Thoracic aorta (tissue), 2 donors: ENCODE data around the gene NR2E3. TPM values are rescaled to one million over a fixed set of nuclear protein-coding genes. Genes with fewer than 3 reads are reported as not detected.
A peak's percentile ranks its signal among the peaks of the same experiment; 100 is the strongest.

Experiments
- ATAC-seq: fragments of 150-250 bp; one replicate; pipeline ENCODE4 v1.8.0; 2017; ENCODE audit warnings: low read depth; ENCODE audit not compliant: insufficient number of reproducible peaks, low FRiP score
- DNase-seq: peaks from one replicate; pipeline ENCODE4 v3.0.0-alpha.2; 2020; ENCODE audit warnings: low spot score
- H3K27ac ChIP-seq, 2 donors: fragments of 200-600 bp; sonication (generic); 1 replicate in 1 of 2; 2 replicates in 1 of 2; pipeline ENCODE4 v1.5.1; 2016; ENCODE audit warnings: mild to moderate bottlenecking in 2 of 2, moderate library complexity in 2 of 2
- H3K27me3 ChIP-seq: fragments of 200-600 bp; sonication (generic); replicated peaks from 2 replicates; pipeline ENCODE4 v1.6.0; 2016; ENCODE audit warnings: mild to moderate bottlenecking; ENCODE audit not compliant: insufficient read depth
- H3K36me3 ChIP-seq: fragments of 200-600 bp; sonication (generic); one replicate; pipeline ENCODE4 v1.5.1; 2016
- H3K4me1 ChIP-seq, 2 donors: fragments of 200-600 bp; sonication (generic); 1 replicate in 1 of 2; 2 replicates in 1 of 2; pipeline versions ENCODE4 v1.5.1 to v1.6.0; 2016; ENCODE audit warnings: low read depth in 2 of 2, mild to moderate bottlenecking in 1 of 2; ENCODE audit not compliant: control insufficient read depth in 1 of 2
- H3K4me3 ChIP-seq: fragments of 200-600 bp; sonication (generic); 2 replicates; pipeline ENCODE4 v1.5.1; 2016; ENCODE audit warnings: mild to moderate bottlenecking
- H3K9me3 ChIP-seq: fragments of 200-600 bp; sonication (generic); 2 replicates; pipeline ENCODE4 v1.5.1; 2016
- total RNA-seq, 2 donors: library from RNA; depleted of rRNA; stranded (reverse); fragments of >200 nt; gene quantifications; one replicate each; pipeline versions ENCODE4 v1.1.0 to v1.2.3, GENCODE V29; 2016
- TF ChIP-seq, protein P1 (sequence below): fragments of 200-600 bp; sonication (generic); IDR thresholded peaks from one replicate; pipeline ENCODE4 v1.5.1; 2019; ENCODE audit warnings: antibody characterized with exemption

Gene NR2E3
- total RNA-seq, result under 1 TPM; 0.27 to 0.92 TPM

DNA sequence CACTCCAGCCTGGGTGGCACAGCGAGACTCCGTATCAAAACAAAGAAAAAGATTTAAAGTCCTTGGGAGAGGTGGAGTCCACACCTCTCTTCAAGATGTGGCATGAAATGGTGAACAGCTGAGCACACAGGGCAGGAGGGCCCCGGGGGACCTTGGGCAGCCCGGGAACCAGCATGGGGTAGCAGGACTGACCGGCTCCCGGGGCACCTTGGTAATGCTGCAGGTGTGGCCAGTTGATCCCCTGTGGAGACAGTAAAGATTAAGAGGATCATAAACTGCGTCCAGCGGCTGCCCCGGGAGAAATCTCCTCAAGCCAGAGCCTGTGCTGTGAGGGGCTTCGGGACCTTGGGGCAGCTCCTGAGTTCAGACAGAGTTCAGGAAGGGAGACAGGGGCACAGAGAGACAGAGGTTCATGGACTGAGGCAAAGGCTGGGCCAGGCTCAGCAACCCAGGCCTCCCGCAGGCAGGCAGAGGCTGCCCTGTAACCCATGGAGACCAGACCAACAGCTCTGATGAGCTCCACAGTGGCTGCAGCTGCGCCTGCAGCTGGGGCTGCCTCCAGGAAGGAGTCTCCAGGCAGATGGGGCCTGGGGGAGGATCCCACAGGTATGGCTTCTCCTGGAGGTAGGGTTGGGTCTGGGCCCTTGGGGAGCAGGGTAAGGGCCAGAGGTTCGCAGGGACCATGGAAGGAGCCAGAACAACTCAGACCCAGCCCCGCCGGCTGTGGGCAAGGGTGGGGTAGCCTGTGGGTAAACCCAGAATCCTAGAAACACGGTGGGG, at the start of gene NR2E3:
NR2E3 (plus strand) TSS at position 299 of the 780 bp plus-strand sequence; CDS start at position 489, 190 bp downstream.
- Histone ChIP-seq H3K27ac (no peak within 1 kb of the TSS), H3K27me3 (no peaks in the 10 kb centered on the region), H3K4me3 (no peak within 1 kb of the TSS), H3K4me1 (peaks cover 0 to 23% of the 10 kb centered on the region in 2 donors), H3K36me3 (no peaks in the 10 kb centered on the region), H3K9me3 (no peaks in the 10 kb centered on the region)
- DNase-seq (no peak), ATAC-seq (no peak)
- TF ChIP-seq, protein P1, sequence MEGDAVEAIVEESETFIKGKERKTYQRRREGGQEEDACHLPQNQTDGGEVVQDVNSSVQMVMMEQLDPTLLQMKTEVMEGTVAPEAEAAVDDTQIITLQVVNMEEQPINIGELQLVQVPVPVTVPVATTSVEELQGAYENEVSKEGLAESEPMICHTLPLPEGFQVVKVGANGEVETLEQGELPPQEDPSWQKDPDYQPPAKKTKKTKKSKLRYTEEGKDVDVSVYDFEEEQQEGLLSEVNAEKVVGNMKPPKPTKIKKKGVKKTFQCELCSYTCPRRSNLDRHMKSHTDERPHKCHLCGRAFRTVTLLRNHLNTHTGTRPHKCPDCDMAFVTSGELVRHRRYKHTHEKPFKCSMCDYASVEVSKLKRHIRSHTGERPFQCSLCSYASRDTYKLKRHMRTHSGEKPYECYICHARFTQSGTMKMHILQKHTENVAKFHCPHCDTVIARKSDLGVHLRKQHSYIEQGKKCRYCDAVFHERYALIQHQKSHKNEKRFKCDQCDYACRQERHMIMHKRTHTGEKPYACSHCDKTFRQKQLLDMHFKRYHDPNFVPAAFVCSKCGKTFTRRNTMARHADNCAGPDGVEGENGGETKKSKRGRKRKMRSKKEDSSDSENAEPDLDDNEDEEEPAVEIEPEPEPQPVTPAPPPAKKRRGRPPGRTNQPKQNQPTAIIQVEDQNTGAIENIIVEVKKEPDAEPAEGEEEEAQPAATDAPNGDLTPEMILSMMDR, result no peak

DNA sequence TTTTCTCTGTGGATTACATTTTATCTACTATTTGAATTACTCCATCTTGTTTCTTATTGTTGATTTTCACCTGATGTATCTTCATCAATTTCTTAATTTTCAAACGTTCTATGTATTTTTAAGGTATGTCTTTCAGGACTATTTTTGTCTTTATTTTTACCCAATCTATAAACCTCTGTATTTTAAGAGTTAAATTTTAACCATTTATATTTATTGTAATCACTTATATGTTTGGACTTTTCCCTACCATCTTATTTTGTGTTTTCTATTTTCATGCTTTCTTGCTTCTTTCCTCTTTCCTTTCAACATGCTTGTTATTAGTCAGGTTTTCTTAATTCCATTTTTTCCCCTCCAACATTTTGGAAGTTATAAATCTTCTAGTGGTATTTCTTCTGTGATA, 49.5 kb upstream of the NR2E3 start:
- ATAC-seq, result no peak
- Histone ChIP-seq H3K27me3 (no peaks in the 10 kb centered on the region), H3K4me1 (peaks cover 0 to 13% of the 10 kb centered on the region in 2 donors), H3K4me3 (no peak overlapping the region), H3K36me3 (peaks cover 15% of the 10 kb centered on the region), H3K9me3 (no peaks in the 10 kb centered on the region), H3K27ac (no peak overlapping the region)
- no peak for DNase-seq
- TF ChIP-seq, protein P1, result no peak

DNA sequence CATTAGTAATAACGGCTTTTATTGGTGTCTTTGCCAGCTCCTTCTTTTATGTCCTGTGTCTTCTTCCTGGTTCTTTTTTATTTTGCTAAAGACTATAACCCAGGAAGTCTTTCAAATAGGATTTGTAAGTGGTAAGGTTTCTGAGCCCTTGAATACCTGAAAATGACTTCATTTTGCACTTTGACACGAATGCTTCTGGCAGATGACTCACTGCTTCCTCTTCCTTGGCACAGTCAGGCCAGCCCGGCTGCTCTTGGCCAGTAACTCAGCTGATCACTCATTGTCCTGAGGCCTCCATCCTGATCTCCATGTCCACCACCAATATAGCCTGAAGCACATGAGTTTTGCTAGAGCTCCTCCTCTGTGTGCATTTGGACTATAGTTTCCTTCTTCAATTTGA, 48.7 kb upstream of the NR2E3 start:
- no peaks in the 10 kb centered on the region for H3K9me3 ChIP-seq
- H3K4me1 ChIP-seq, result peaks cover 0 to 13% of the 10 kb centered on the region in 2 donors
- no peaks in the 10 kb centered on the region for H3K27me3 ChIP-seq
- peak; percentile 61 for ATAC-seq
- no peak overlapping the region for H3K4me3 ChIP-seq
- no peak overlapping the region for H3K27ac ChIP-seq
- TF ChIP-seq, protein P1, result no peak
- no peak for DNase-seq
- peaks cover 16% of the 10 kb centered on the region for H3K36me3 ChIP-seq

DNA sequence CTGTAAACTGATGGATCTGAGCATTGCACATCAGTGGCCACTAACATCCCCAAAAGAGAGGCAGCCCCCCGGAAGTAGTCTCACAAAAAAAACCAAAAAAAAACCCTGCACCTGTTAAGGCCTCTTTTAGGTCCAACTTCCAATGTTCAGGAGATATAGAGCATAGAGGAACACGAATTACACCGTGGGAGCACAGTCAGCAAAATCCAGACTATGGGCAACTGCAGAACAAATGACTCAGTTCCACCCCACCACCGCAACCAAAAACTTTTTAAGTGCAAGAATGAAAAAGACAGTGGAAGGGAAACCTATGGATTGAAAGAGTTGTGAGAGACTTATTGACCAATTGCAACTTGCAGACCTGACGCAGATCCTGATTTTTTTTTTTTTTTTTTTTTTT, 42.2 kb upstream of the NR2E3 start:
- no peak for ATAC-seq
- Histone ChIP-seq H3K4me3 (no peak overlapping the region), H3K36me3 (peaks cover 8% of the 10 kb centered on the region), H3K27ac (no peak overlapping the region), H3K9me3 (no peaks in the 10 kb centered on the region), H3K4me1 (no peaks in the 10 kb centered on the region), H3K27me3 (no peaks in the 10 kb centered on the region)
- TF ChIP-seq, protein P1, result no peak
- DNase-seq, result no peak

GRCh38 chr15:71773206-71773859, 37.0 kb upstream of the NR2E3 start:
- Histone ChIP-seq H3K36me3 (no peaks in the 10 kb centered on the region), H3K4me3 (no peak overlapping the region), H3K9me3 (no peaks in the 10 kb centered on the region), H3K4me1 (peaks cover 0 to 8% of the 10 kb centered on the region in 2 donors), H3K27me3 (no peaks in the 10 kb centered on the region), H3K27ac (no peak overlapping the region)
- DNase-seq (no peak), ATAC-seq (no peak)
- TF ChIP-seq, protein P1, result no peak
